Measurements from ENCODE around the gene STARD8.

- TF ChIP-seq CTCF (IDR thresholded peaks at IDR 0.05) (no peak), POLR2A (IDR thresholded peaks at IDR 0.05) (no peak)
Measured at GRCh38 chrX:68749426-68749825, 102.0 kb downstream of the STARD8 start.

Data from testis (tissue), 2 donors.